ENCODE data around the gene MLPH.

- TF ChIP-seq CTCF (IDR thresholded peaks at IDR 0.05): no peak
- no peak for TF ChIP-seq EP300 (IDR thresholded peaks at IDR 0.05)
These were observed 96.6 kb downstream of the MLPH start for GRCh38 chr2:237583385-237584295.
